Keratinocyte (primary cell): ENCODE results near the gene NDUFAF2. TPM values are rescaled to one million over a fixed set of nuclear protein-coding genes. Genes with fewer than 3 reads are reported as not detected.

Experiments used
- DNase-seq: peaks from one replicate; pipeline ENCODE4 v3.0.0-alpha.2; 2011; ENCODE audit warnings: low read depth, missing footprints, low spot score
- FAIRE-seq: peaks from 2 replicates; lab custom pipeline; 2011; peaks lifted over from hg19 to GRCh38; lab: Jason Lieb, UNC
- H2AFZ ChIP-seq: 2 replicates; pipeline ENCODE4 v1.6.0; 2012; ENCODE audit warnings: low read length, control low read depth, inconsistent platforms; ENCODE audit not compliant: control insufficient read depth
- H3K27ac ChIP-seq: 2 replicates; pipeline ENCODE4 v1.5.1; 2011; ENCODE audit warnings: low read length; ENCODE audit not compliant: control insufficient read depth, insufficient read depth
- H3K27me3 ChIP-seq: 3 replicates; pipeline ENCODE4 v1.6.0; 2011; ENCODE audit warnings: low read length; ENCODE audit not compliant: control insufficient read depth, insufficient read depth; ENCODE audit errors: extremely low read depth
- H3K36me3 ChIP-seq, 2 experiments: 2 replicates in 1 of 2; 3 replicates in 1 of 2; pipeline ENCODE4 v1.5.1; 2011; ENCODE audit warnings: low read length in 2 of 2, mild to moderate bottlenecking in 1 of 2; ENCODE audit not compliant: control insufficient read depth in 2 of 2, insufficient read depth in 2 of 2; ENCODE audit errors: extremely low read depth in 1 of 2
- H3K4me1 ChIP-seq: 3 replicates; pipeline ENCODE4 v1.5.1; 2011; ENCODE audit warnings: low read length; ENCODE audit not compliant: control insufficient read depth, insufficient read depth; ENCODE audit errors: extremely low read depth
- H3K4me2 ChIP-seq: 3 replicates; pipeline ENCODE4 v1.6.0; 2011; ENCODE audit warnings: low read depth, low read length; ENCODE audit not compliant: control insufficient read depth, insufficient read depth; ENCODE audit errors: extremely low read depth
- H3K4me3 ChIP-seq, 3 experiments: fragments of 200-600 bp in 1 of 3; sonication (generic) in 1 of 3; 2 replicates in 2 of 3; 3 replicates in 1 of 3; pipeline ENCODE4 v1.5.1; 2011 to 2016; ENCODE audit warnings: low read length in 3 of 3, mild to moderate bottlenecking in 3 of 3, control low read depth in 2 of 3, inconsistent platforms in 1 of 3, low read depth in 1 of 3, mixed read lengths in 1 of 3, mixed run types in 1 of 3, moderate library complexity in 1 of 3; ENCODE audit not compliant: control insufficient read depth in 2 of 3, insufficient read depth in 2 of 3; ENCODE audit errors: extremely low read depth in 1 of 3
- H3K79me2 ChIP-seq: 2 replicates; pipeline ENCODE4 v1.6.0; 2012; ENCODE audit warnings: low read length; ENCODE audit not compliant: control insufficient read depth, insufficient read depth
- H3K9ac ChIP-seq: 3 replicates; pipeline ENCODE4 v1.6.0; 2011; ENCODE audit warnings: low read length; ENCODE audit not compliant: control insufficient read depth, insufficient read depth; ENCODE audit errors: extremely low read depth
- H3K9me1 ChIP-seq: 3 replicates; pipeline ENCODE4 v1.6.0; 2011; ENCODE audit warnings: low read length; ENCODE audit not compliant: control insufficient read depth, insufficient read depth; ENCODE audit errors: extremely low read depth
- H3K9me3 ChIP-seq: 2 replicates; pipeline ENCODE4 v1.5.1; 2012; ENCODE audit warnings: low read depth, low read length; ENCODE audit not compliant: control insufficient read depth
- H4K20me1 ChIP-seq: 3 replicates; pipeline ENCODE4 v1.6.0; 2011; ENCODE audit warnings: low read length; ENCODE audit not compliant: control insufficient read depth, insufficient read depth; ENCODE audit errors: extremely low read depth
- EZH2 ChIP-seq: IDR thresholded peaks from one replicate; pipeline ENCODE4 v1.6.1; 2012; ENCODE audit warnings: inconsistent platforms, mild to moderate bottlenecking, low read length, moderate library complexity
- dilution Hi-C: fragments of 300-500 bp; cut with MboI; formaldehyde crosslinking; loops from one replicate; pipeline ENCODE4 v1.7.0; 2020; ENCODE audit warnings: low sequenced_read_pairs; ENCODE audit not compliant: extremely low pct_ligation_motif_present
- polyA plus RNA-seq, 5 experiments: library from polyadenylated mRNA; depleted of rRNA in 3 of 5; stranded (reverse) in 3 of 5; stranded (forward) in 1 of 5; unstranded in 1 of 5; fragments of >200 nt; gene quantifications; 1 replicate in 1 of 5; 2 replicates in 3 of 5; 3 replicates in 1 of 5; pipeline versions ENCODE4 v1.2.1 to v1.2.3, GENCODE V29; 2011 to 2012; ENCODE audit warnings: missing spikeins in 2 of 5, low read depth in 1 of 5, low replicate concordance in 1 of 5
- TF ChIP-seq, protein P1 (sequence below), 3 experiments: IDR thresholded peaks in 1 of 3; conservative IDR thresholded peaks in 1 of 3; optimal IDR thresholded peaks in 1 of 3; 2 replicates in 2 of 3; 3 replicates in 1 of 3; pipeline versions ENCODE3 to v1.5.1; 2011; ENCODE audit warnings: low read length in 3 of 3, mild to moderate bottlenecking in 3 of 3, moderate library complexity in 2 of 3, control low read depth in 1 of 3, inconsistent platforms in 1 of 3; ENCODE audit not compliant: insufficient read depth in 2 of 3; ENCODE audit errors: extremely low read depth in 1 of 3

NDUFAF2 gene
- polyA plus RNA-seq, 1 donor (not counting 4 experiments of a cell fraction or from before 2014, with no cell fraction given): 62.3 TPM

- no peaks in the 10 kb centered on the region for H3K9me1 ChIP-seq
- no peaks in the 10 kb centered on the region for H3K27me3 ChIP-seq
- no peak overlapping the region for H3K27ac ChIP-seq
- H4K20me1 ChIP-seq: no peaks in the 10 kb centered on the region
- no peak overlapping the region for H3K9ac ChIP-seq
- FAIRE-seq (no peak), DNase-seq (no peak)
- dilution Hi-C loops: no loop called here
- peaks cover 8% of the 10 kb centered on the region for H3K9me3 ChIP-seq
- peaks cover 0 to 3% of the 10 kb centered on the region in 2 experiments for H3K36me3 ChIP-seq
- TF ChIP-seq, protein P1, sequence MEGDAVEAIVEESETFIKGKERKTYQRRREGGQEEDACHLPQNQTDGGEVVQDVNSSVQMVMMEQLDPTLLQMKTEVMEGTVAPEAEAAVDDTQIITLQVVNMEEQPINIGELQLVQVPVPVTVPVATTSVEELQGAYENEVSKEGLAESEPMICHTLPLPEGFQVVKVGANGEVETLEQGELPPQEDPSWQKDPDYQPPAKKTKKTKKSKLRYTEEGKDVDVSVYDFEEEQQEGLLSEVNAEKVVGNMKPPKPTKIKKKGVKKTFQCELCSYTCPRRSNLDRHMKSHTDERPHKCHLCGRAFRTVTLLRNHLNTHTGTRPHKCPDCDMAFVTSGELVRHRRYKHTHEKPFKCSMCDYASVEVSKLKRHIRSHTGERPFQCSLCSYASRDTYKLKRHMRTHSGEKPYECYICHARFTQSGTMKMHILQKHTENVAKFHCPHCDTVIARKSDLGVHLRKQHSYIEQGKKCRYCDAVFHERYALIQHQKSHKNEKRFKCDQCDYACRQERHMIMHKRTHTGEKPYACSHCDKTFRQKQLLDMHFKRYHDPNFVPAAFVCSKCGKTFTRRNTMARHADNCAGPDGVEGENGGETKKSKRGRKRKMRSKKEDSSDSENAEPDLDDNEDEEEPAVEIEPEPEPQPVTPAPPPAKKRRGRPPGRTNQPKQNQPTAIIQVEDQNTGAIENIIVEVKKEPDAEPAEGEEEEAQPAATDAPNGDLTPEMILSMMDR (optimal IDR thresholded peaks at IDR 0.05 in 1 of 3, IDR thresholded peaks at IDR 0.05 in 1 of 3, conservative IDR thresholded peaks at IDR 0.05 in 1 of 3; ENCODE audit: extremely low read depth in 1 of 3, insufficient read depth in 2 of 3, low read length in 3 of 3): no peak
- no peak for TF ChIP-seq EZH2
- peaks cover 9% of the 10 kb centered on the region for H3K79me2 ChIP-seq
- no peak overlapping the region for H2AFZ ChIP-seq
- H3K4me2 ChIP-seq: no peak overlapping the region
- H3K4me1 ChIP-seq: no peaks in the 10 kb centered on the region
- H3K4me3 ChIP-seq: no peak overlapping the region
Observed at GRCh38 chr5:60989790-60990189, 44.8 kb downstream of the NDUFAF2 start.

DNA sequence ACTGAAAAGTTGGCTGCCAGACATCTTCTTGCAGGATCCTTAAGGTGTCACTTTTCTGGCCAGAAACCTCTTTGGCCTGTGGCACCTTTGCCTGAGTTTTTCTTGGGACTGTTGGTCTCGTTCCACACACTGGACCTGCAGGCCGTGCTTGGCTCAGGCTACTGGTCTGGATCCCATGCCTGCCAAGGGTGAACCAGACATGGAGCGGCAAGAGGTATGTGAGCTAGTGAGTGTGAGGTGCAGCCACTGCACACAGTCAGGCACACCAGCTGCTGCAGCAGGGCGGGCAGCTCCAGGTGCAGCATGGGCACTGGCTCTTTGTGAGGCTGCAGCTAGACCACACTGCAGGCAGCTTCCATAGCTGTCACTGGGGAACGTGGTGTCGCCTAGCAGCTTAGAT lies 47.9 kb downstream of the NDUFAF2 start:
- H3K4me1 ChIP-seq: no peaks in the 10 kb centered on the region
- no peak for TF ChIP-seq EZH2
- TF ChIP-seq, protein P1 (optimal IDR thresholded peaks at IDR 0.05 in 1 of 3, IDR thresholded peaks at IDR 0.05 in 1 of 3, conservative IDR thresholded peaks at IDR 0.05 in 1 of 3; ENCODE audit: extremely low read depth in 1 of 3, insufficient read depth in 2 of 3, low read length in 3 of 3): no peak
- dilution Hi-C loops: no loop called here
- peaks cover 13% of the 10 kb centered on the region for H3K79me2 ChIP-seq
- no peak overlapping the region for H3K4me3 ChIP-seq
- DNase-seq (no peak), FAIRE-seq (no peak)
- H2AFZ ChIP-seq: no peak overlapping the region
- H3K36me3 ChIP-seq: peaks cover 0 to 3% of the 10 kb centered on the region in 2 experiments
- H3K9me1 ChIP-seq: no peaks in the 10 kb centered on the region
- H3K27ac ChIP-seq: no peak overlapping the region
- no peaks in the 10 kb centered on the region for H4K20me1 ChIP-seq
- H3K27me3 ChIP-seq: no peaks in the 10 kb centered on the region
- H3K4me2 ChIP-seq: no peak overlapping the region
- H3K9ac ChIP-seq: no peak overlapping the region
- H3K9me3 ChIP-seq: peaks cover 8% of the 10 kb centered on the region
